AG10803 (cell line): ENCODE measurements around the gene FMNL2.
A peak's percentile ranks its signal among the peaks of the same experiment; 100 is the strongest.

ENCODE experiments used
- DNase-seq: peaks from one replicate; pipeline ENCODE4 v3.0.0; 2010; ENCODE audit warnings: low read depth
- H3K4me3 ChIP-seq: 2 replicates; pipeline ENCODE4 v1.5.1; 2011; ENCODE audit warnings: mild to moderate bottlenecking, low read length, control low read depth
- TF ChIP-seq, protein P1 (sequence below): conservative IDR thresholded peaks from 2 replicates; pipeline ENCODE4 v1.5.1; 2011; ENCODE audit warnings: mild to moderate bottlenecking, low read length, control low read depth, inconsistent platforms

Gene FMNL2

DNA sequence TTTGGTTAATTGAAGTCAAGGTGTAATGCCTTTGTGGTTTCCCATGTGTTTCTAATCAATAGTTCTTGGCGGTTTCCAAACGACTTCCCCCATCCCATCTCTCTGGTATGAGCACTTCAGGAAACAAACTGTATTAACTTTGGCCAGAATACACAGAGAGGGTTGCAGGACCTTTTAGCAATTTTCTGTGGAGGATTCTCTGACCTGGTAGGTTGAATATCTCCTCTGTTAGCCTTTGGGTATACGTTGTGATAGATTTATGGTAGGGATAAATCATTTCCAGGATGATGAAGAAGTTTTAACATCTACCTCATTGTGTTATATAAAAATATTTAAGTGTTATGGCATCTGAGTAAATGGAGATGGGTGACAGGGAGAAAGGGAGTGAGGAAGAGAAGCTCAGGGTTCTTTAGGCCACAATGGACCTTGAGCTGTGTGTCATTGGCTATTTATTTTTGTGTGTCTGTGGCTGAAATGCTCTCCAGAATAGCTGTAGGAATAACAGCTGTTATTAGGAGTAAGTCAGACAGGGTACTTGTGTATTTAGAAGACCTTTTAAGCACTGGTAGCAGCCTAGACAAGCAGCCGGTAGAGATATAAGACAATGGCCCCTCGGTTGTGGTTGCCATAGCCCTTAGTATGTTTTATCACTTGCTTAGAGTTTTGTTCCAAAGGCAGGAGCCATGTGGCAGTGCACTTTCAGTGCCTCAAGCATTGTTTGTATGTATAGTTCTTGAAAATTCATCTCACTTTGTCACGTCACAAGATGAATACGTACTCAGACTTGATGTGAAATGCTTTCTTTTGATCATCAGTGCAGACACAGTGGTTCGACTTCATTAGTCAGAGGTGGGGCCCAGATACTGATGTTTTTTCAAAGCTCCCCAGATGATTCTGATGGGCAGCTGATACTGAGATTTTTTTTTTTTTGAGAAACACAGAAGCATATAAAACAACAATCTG is 91.1 kb downstream of the FMNL2 start:
- peak; percentile 30 for DNase-seq
- TF ChIP-seq, protein P1, sequence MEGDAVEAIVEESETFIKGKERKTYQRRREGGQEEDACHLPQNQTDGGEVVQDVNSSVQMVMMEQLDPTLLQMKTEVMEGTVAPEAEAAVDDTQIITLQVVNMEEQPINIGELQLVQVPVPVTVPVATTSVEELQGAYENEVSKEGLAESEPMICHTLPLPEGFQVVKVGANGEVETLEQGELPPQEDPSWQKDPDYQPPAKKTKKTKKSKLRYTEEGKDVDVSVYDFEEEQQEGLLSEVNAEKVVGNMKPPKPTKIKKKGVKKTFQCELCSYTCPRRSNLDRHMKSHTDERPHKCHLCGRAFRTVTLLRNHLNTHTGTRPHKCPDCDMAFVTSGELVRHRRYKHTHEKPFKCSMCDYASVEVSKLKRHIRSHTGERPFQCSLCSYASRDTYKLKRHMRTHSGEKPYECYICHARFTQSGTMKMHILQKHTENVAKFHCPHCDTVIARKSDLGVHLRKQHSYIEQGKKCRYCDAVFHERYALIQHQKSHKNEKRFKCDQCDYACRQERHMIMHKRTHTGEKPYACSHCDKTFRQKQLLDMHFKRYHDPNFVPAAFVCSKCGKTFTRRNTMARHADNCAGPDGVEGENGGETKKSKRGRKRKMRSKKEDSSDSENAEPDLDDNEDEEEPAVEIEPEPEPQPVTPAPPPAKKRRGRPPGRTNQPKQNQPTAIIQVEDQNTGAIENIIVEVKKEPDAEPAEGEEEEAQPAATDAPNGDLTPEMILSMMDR = no peak

DNA sequence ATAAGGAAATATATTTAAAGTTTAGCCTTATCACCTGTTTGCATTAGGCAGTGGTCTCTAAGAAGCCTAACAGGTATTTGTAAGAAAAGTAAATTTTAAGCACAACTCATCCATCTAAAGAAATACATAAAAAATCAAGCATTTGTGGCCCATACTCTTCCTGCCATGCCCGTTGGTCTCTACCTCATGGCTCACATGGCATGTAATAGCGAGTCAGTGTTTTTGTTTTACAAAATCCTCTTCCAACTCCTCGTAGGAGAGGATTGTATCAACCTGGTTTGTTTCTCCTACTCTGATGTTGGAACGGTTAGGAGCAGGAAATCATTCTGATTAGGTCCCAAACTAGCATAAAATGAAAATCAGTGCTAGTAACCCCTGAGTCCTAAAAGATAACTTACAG is 91.8 kb downstream of the FMNL2 start:
- TF ChIP-seq, protein P1 = no peak
- H3K4me3 ChIP-seq = no peak overlapping the region
- DNase-seq = no peak

More for the DNA sequence above, 91.1 kb downstream of the FMNL2 start:
- no peak overlapping the region for H3K4me3 ChIP-seq

DNA sequence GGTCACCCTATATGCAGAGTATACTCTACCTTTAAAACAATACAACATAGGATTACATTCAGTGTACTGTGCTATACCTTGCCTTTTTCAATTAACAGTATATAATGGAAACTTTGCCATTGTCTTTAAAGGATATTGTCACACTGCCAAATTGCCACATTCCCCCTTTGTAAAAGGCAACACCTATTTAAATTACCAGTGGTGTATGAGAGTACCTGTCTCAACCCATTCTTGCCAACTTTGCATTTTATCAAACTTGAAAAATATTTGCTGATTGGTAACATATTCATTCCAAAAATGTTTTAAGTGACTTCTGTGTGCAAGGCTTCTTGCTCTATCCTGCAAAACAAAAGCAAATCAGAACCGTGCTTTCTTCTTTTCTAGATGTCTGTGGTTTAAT is 92.9 kb downstream of the FMNL2 start:
- no peak for DNase-seq
- no peak overlapping the region for H3K4me3 ChIP-seq
- TF ChIP-seq, protein P1 = no peak

DNA sequence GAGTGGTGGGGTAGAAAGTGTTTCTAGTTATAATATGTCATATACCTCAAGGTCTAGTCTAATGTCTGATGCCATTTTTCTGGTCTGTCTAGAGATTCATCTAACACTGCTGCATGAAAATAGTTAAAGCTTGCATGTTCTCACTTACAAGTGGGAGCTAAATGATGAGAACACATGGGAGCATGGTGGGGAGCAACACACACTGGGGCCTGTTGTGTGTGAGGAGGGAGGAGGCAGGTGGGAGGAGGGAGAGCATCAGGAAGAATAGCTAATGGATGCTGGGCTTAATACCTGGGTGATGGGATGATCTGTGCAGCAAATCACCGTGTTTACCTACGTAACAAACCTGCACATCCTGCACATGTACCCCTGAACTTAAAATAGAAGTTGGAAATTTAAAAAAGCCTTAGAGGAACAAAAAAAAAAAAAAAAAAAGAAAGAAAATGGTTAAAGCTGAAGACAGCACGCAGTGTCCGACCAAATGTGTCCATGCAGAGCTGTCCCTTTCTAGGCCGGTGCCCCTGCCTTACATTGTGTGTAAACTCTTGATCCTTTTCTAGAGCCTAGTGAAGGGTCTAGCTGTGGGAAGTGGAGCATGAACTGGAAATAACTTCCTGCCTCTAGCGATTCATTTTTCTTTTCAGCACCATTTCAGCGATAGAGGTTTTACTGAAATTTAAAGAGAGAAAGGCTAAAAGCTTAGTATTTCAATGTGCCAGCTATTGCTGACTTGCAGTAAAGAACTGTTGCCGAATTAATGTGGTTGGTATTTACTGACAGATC is 94.0 kb downstream of the FMNL2 start:
- DNase-seq = no peak
- H3K4me3 ChIP-seq = no peak overlapping the region
- TF ChIP-seq, protein P1 = no peak

DNA sequence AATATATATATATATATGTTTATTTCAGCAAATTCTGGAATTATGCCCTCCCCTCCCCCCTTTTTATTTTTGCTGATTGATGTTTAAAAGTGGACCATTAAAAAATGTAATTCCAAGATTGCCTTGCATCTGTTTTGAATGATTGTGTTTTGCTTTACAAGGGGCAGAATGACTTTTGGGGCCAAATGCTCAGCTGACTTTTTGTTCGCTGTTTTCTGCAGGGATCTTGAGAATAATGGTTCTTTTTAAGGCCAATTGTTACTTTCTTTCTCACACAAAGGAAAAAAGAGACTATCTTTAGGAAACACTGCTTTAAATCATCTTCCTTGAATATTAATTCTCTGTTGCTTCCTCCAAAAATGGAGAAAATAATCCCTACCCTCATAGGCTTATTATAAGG is 95.9 kb downstream of the FMNL2 start:
- DNase-seq = no peak
- TF ChIP-seq, protein P1 = no peak

DNA sequence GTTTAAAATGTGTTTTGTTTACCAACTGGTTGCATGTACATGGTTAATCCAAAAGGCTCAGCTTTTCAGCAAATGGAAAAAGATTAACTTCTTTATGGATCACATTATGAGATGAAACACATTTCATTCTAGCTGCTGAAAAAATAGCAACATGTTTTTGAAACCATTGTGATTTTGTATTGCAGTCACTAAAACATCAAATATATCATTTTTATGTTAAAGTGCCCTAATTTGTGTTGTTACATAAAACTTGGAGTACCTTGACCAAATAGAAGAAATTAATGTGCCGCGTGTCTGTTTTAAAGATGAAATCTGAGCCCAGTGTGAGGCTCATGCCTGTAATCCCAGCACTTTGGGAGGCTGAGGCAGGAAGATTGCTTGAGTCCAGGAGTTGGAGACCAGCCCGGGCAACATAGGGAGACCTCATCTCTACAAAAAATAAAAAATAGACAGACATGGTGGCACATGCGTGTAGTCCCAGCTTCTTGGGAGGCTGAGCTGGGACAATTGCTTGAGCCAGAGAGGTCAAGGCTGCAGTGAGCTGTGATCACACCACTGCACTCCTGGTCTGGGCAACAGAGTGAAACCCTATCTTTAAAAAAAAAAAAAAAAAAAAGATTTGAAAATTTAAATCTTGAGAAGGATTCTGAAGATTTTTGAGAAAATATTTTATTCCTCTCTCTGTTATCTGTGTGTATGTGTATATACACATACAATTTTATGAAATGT is 96.6 kb downstream of the FMNL2 start:
- TF ChIP-seq, protein P1 = no peak
- no peak overlapping the region for H3K4me3 ChIP-seq
- no peak for DNase-seq

More for the DNA sequence above, 95.9 kb downstream of the FMNL2 start:
- H3K4me3 ChIP-seq = no peak overlapping the region
